ENCODE measurements around the gene RNF207.

DNA sequence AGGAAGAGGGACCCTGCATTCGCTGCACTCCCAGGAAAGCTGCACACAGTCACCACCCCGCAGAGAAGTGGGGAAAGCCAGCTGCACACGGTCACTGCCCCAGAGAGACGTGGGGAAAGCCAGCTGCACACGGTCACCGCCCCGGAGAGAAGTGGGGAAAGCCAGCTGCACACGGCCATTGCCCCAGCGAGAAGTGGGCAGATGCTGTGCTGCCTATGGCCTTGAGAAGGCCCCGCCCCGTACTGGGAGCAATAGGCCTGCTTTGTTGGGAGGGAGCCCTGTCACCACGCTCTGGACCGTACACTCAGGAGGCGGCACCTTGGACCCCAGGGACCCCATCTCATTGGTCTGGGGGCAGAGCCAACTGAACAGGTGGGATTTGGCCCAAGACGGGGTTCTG lies 59.2 kb downstream of the RNF207 start:
- TF ChIP-seq POLR2A (IDR thresholded peaks at IDR 0.05; ENCODE audit: low read depth, low read length), result no peak
- TF ChIP-seq, protein P1, sequence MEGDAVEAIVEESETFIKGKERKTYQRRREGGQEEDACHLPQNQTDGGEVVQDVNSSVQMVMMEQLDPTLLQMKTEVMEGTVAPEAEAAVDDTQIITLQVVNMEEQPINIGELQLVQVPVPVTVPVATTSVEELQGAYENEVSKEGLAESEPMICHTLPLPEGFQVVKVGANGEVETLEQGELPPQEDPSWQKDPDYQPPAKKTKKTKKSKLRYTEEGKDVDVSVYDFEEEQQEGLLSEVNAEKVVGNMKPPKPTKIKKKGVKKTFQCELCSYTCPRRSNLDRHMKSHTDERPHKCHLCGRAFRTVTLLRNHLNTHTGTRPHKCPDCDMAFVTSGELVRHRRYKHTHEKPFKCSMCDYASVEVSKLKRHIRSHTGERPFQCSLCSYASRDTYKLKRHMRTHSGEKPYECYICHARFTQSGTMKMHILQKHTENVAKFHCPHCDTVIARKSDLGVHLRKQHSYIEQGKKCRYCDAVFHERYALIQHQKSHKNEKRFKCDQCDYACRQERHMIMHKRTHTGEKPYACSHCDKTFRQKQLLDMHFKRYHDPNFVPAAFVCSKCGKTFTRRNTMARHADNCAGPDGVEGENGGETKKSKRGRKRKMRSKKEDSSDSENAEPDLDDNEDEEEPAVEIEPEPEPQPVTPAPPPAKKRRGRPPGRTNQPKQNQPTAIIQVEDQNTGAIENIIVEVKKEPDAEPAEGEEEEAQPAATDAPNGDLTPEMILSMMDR (conservative IDR thresholded peaks at IDR 0.05; ENCODE audit: low read depth, low read length), result no peak
- no peak for TF ChIP-seq MXI1 (IDR thresholded peaks at IDR 0.05; ENCODE audit: borderline replicate concordance, low read depth, low read length)
- TF ChIP-seq SMC3 (IDR thresholded peaks at IDR 0.05; ENCODE audit: low read depth, low read length), result no peak
- no peak for TF ChIP-seq FOS (IDR thresholded peaks at IDR 0.05; ENCODE audit: low read depth, low read length)
- no peak for TF ChIP-seq RCOR1 (IDR thresholded peaks at IDR 0.05; ENCODE audit: insufficient replicate concordance, low read length)
- TF ChIP-seq RFX5 (IDR thresholded peaks at IDR 0.05; ENCODE audit: low read depth, low read length), result no peak
